Femur (tissue), 1 donor: ENCODE measurements around the gene LRRFIP1.
A peak's percentile ranks its signal among the peaks of the same experiment; 100 is the strongest.

Experiments used
- DNase-seq: peaks from one replicate; pipeline ENCODE4 v3.0.0-alpha.2; 2017

Gene LRRFIP1

GRCh38 chr2:237642038-237642734 is 14.8 kb downstream of the LRRFIP1 start:
- no peak for DNase-seq

- DNase-seq, result no peak
These were observed 15.7 kb downstream of the LRRFIP1 start for GRCh38 chr2:237643066-237643465.

- DNase-seq, result no peak
These were observed 16.4 kb downstream of the LRRFIP1 start for GRCh38 chr2:237643582-237644380.

GRCh38 chr2:237644381-237644703 is 17.0 kb downstream of the LRRFIP1 start:
- no peak for DNase-seq

- DNase-seq, result no peak
These were observed 17.9 kb downstream of the LRRFIP1 start for GRCh38 chr2:237645261-237645660.

- DNase-seq, result no peak
These were observed 20.0 kb downstream of the LRRFIP1 start for GRCh38 chr2:237647176-237648015.

GRCh38 chr2:237648016-237648381 is 20.6 kb downstream of the LRRFIP1 start:
- no peak for DNase-seq

GRCh38 chr2:237649541-237650454 is 22.4 kb downstream of the LRRFIP1 start:
- no peak for DNase-seq

- DNase-seq, result no peak
These were observed 23.1 kb downstream of the LRRFIP1 start for GRCh38 chr2:237650455-237650850.

- no peak for DNase-seq
These were observed 24.4 kb downstream of the LRRFIP1 start for GRCh38 chr2:237651761-237652160.

GRCh38 chr2:237652181-237652580 is 24.8 kb downstream of the LRRFIP1 start:
- DNase-seq, result no peak

- DNase-seq, result no peak
These were observed 25.5 kb downstream of the LRRFIP1 start for GRCh38 chr2:237652854-237653253.

- DNase-seq, result no peak
These were observed 26.6 kb downstream of the LRRFIP1 start for GRCh38 chr2:237653776-237654558.

GRCh38 chr2:237657063-237657462 is 29.7 kb downstream of the LRRFIP1 start:
- no peak for DNase-seq

GRCh38 chr2:237660381-237660900 is 33.1 kb downstream of the LRRFIP1 start:
- DNase-seq, result no peak

GRCh38 chr2:237661270-237661669 is 33.9 kb downstream of the LRRFIP1 start:
- no peak for DNase-seq

- DNase-seq, result no peak
These were observed 34.5 kb downstream of the LRRFIP1 start for GRCh38 chr2:237661799-237662328.

GRCh38 chr2:237662671-237663093 is 35.3 kb downstream of the LRRFIP1 start:
- DNase-seq, result peak; percentile 95

- peak; percentile 67 for DNase-seq
These were observed 36.2 kb downstream of the LRRFIP1 start for GRCh38 chr2:237663517-237664110.

GRCh38 chr2:237664151-237664550 is 36.8 kb downstream of the LRRFIP1 start:
- DNase-seq, result no peak

GRCh38 chr2:237665713-237666143 is 38.3 kb downstream of the LRRFIP1 start:
- DNase-seq, result no peak
